CD4-positive, alpha-beta T cell treated with Interleukin-21 for 1 hour (primary cell): Measurements from ENCODE around the gene NRP2.

ENCODE experiments used
- DNase-seq: peaks from one replicate; pipeline ENCODE4 v3.0.0-alpha.2; 2020

NRP2 gene

GRCh38 chr2:205734436-205735037 lies 52.2 kb downstream of the NRP2 start:
- no peak for DNase-seq

- DNase-seq = no peak
Measured at GRCh38 chr2:205738117-205738968, 56.0 kb downstream of the NRP2 start.

- DNase-seq = no peak
Measured at GRCh38 chr2:205739620-205740019, 57.3 kb downstream of the NRP2 start.

- DNase-seq = no peak
Measured at GRCh38 chr2:205740381-205740780, 58.1 kb downstream of the NRP2 start.

GRCh38 chr2:205741256-205741978 lies 59.1 kb downstream of the NRP2 start:
- no peak for DNase-seq

GRCh38 chr2:205743137-205743536 lies 60.8 kb downstream of the NRP2 start:
- DNase-seq = no peak

- no peak for DNase-seq
Measured at GRCh38 chr2:205744074-205744591, 61.8 kb downstream of the NRP2 start.

- no peak for DNase-seq
Measured at GRCh38 chr2:205745661-205746419, 63.5 kb downstream of the NRP2 start.

GRCh38 chr2:205746420-205746785 lies 64.1 kb downstream of the NRP2 start:
- no peak for DNase-seq

- DNase-seq = no peak
Measured at GRCh38 chr2:205747829-205748386, 65.6 kb downstream of the NRP2 start.

- no peak for DNase-seq
Measured at GRCh38 chr2:205748639-205749038, 66.3 kb downstream of the NRP2 start.

- no peak for DNase-seq
Measured at GRCh38 chr2:205749078-205749477, 66.8 kb downstream of the NRP2 start.

GRCh38 chr2:205750797-205751196 lies 68.5 kb downstream of the NRP2 start:
- DNase-seq = no peak

- no peak for DNase-seq
Measured at GRCh38 chr2:205751569-205752031, 69.3 kb downstream of the NRP2 start.

- no peak for DNase-seq
Measured at GRCh38 chr2:205752296-205752820, 70.1 kb downstream of the NRP2 start.

- DNase-seq = no peak
Measured at GRCh38 chr2:205752924-205753323, 70.6 kb downstream of the NRP2 start.

- no peak for DNase-seq
Measured at GRCh38 chr2:205754285-205754923, 72.1 kb downstream of the NRP2 start.

- no peak for DNase-seq
Measured at GRCh38 chr2:205754924-205755321, 72.6 kb downstream of the NRP2 start.

- no peak for DNase-seq
Measured at GRCh38 chr2:205755923-205756322, 73.6 kb downstream of the NRP2 start.

- no peak for DNase-seq
Measured at GRCh38 chr2:205757271-205757670, 75.0 kb downstream of the NRP2 start.

- no peak for DNase-seq
Measured at GRCh38 chr2:205758051-205758450, 75.8 kb downstream of the NRP2 start.

GRCh38 chr2:205758500-205758899 lies 76.2 kb downstream of the NRP2 start:
- no peak for DNase-seq
